RWPE2 (cell line): ENCODE results near the gene FAM43B.

Source experiments
- ATAC-seq: fragments of 200-7000 bp; cut with Tn5 transposase; 3 replicates; pipeline ENCODE4 v1.9.1; 2021; ENCODE audit warnings: low read depth
- DNase-seq: peaks from one replicate; pipeline ENCODE4 v3.0.0-alpha.2; 2020; ENCODE audit warnings: low spot score
- H3K27ac ChIP-seq: fragments of 450-650 bp; 2 replicates; pipeline ENCODE4 v1.5.1; 2017; ENCODE audit warnings: mild to moderate bottlenecking; ENCODE audit not compliant: poor library complexity, severe bottlenecking
- H3K27me3 ChIP-seq: fragments of 250-450 bp; sonication (Bioruptor Pico); 2 replicates; pipeline ENCODE4 v1.5.1; 2021; ENCODE audit warnings: mild to moderate bottlenecking, moderate library complexity; ENCODE audit not compliant: insufficient read depth, poor library complexity, severe bottlenecking
- H3K36me3 ChIP-seq: fragments of 250-450 bp; sonication (Bioruptor Pico); 2 replicates; pipeline ENCODE4 v1.5.1; 2020; ENCODE audit warnings: low read depth, mild to moderate bottlenecking, moderate library complexity
- H3K4me1 ChIP-seq: fragments of 250-450 bp; sonication (Bioruptor Pico); 2 replicates; pipeline ENCODE4 v1.5.1; 2021; ENCODE audit warnings: mild to moderate bottlenecking, moderate library complexity; ENCODE audit not compliant: insufficient read depth, poor library complexity, severe bottlenecking
- H3K4me3 ChIP-seq: fragments of 250-450 bp; sonication (Bioruptor Pico); 2 replicates; pipeline ENCODE4 v1.5.1; 2021; ENCODE audit warnings: mild to moderate bottlenecking, moderate library complexity; ENCODE audit not compliant: severe bottlenecking
- H3K9me3 ChIP-seq: fragments of 250-450 bp; sonication (Bioruptor Pico); 2 replicates; pipeline ENCODE4 v1.5.1; 2021; ENCODE audit warnings: mild to moderate bottlenecking, moderate library complexity; ENCODE audit not compliant: severe bottlenecking
- TF ChIP-seq, protein P1 (sequence below): fragments of 450-650 bp; IDR thresholded peaks from one replicate; pipeline ENCODE4 v1.5.1; 2017; ENCODE audit warnings: mild to moderate bottlenecking, moderate library complexity; ENCODE audit not compliant: poor library complexity, severe bottlenecking

FAM43B gene

DNA sequence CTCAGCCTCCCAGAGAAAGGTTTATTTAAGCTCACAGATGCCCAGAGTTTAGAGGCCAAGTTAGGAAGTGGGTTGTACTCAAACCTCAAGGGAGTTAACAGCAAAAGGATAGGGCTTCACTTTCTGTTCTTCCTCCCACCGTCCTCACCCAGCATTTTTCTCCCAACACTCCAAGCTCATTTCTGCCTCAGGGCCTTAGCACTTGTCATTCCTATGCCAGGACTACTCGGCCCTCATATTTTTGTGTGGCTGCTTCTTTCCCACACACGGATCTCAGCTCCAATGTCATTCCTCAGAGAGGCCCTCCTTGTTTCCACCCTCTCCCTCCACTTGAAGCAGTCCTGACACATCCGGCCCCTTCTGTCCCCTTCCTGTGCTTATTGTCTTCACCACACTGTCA lies 12.9 kb downstream of the FAM43B start:
- DNase-seq, result no peak
- no peak overlapping the region for H3K27ac ChIP-seq
- no peak overlapping the region for H3K4me3 ChIP-seq
- TF ChIP-seq, protein P1, sequence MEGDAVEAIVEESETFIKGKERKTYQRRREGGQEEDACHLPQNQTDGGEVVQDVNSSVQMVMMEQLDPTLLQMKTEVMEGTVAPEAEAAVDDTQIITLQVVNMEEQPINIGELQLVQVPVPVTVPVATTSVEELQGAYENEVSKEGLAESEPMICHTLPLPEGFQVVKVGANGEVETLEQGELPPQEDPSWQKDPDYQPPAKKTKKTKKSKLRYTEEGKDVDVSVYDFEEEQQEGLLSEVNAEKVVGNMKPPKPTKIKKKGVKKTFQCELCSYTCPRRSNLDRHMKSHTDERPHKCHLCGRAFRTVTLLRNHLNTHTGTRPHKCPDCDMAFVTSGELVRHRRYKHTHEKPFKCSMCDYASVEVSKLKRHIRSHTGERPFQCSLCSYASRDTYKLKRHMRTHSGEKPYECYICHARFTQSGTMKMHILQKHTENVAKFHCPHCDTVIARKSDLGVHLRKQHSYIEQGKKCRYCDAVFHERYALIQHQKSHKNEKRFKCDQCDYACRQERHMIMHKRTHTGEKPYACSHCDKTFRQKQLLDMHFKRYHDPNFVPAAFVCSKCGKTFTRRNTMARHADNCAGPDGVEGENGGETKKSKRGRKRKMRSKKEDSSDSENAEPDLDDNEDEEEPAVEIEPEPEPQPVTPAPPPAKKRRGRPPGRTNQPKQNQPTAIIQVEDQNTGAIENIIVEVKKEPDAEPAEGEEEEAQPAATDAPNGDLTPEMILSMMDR, result no peak
- ATAC-seq, result no peak
- no peaks in the 10 kb centered on the region for H3K9me3 ChIP-seq
- no peaks in the 10 kb centered on the region for H3K36me3 ChIP-seq
- no peaks in the 10 kb centered on the region for H3K4me1 ChIP-seq
- no peaks in the 10 kb centered on the region for H3K27me3 ChIP-seq

DNA sequence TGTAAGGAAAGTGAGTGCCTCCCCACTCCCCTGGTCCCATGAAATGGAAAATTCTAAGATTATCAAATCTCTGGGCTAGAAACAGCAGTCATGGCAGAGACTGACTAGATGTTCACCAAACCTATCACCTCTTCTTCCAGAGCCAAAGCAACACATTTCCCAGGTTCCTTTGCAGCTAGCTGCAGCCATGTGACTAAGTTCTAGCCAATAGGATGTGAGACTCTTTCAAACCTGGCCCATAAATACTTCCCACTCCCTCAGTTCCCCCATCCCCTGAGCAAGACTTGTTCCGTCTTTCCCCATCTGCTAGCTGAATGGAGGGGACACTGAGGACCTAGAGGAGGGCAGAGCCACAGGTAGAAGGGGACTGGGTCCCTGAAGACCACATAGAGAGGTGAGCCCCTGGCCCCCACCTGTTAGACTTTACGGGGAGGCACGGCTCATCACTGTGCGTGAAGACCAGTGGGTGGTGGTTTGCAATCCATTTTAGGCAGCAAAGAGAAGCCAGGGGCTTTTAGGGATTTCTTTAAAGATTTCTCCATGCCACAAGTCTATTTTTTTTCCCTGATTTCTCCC lies 17.2 kb downstream of the FAM43B start:
- Histone ChIP-seq H3K4me3 (no peak overlapping the region), H3K9me3 (no peaks in the 10 kb centered on the region), H3K4me1 (no peaks in the 10 kb centered on the region), H3K36me3 (no peaks in the 10 kb centered on the region), H3K27me3 (no peaks in the 10 kb centered on the region), H3K27ac (no peak overlapping the region)
- DNase-seq (no peak), ATAC-seq (no peak)
- TF ChIP-seq, protein P1, result no peak

- no peaks in the 10 kb centered on the region for H3K27me3 ChIP-seq
- peaks cover 7% of the 10 kb centered on the region for H3K4me1 ChIP-seq
- H3K4me3 ChIP-seq, result no peak overlapping the region
- H3K9me3 ChIP-seq, result no peaks in the 10 kb centered on the region
- no peak for DNase-seq
- no peak overlapping the region for H3K27ac ChIP-seq
- no peaks in the 10 kb centered on the region for H3K36me3 ChIP-seq
- ATAC-seq, result no peak
- TF ChIP-seq, protein P1, result no peak
These were observed 19.1 kb downstream of the FAM43B start for GRCh38 chr1:20571427-20571826.

- TF ChIP-seq, protein P1, result no peak
- no peak overlapping the region for H3K27ac ChIP-seq
- H3K9me3 ChIP-seq, result no peaks in the 10 kb centered on the region
- no peak for ATAC-seq
- H3K4me1 ChIP-seq, result peaks cover 18% of the 10 kb centered on the region
- DNase-seq, result no peak
- H3K27me3 ChIP-seq, result no peaks in the 10 kb centered on the region
- no peaks in the 10 kb centered on the region for H3K36me3 ChIP-seq
- no peak overlapping the region for H3K4me3 ChIP-seq
These were observed 21.6 kb downstream of the FAM43B start for GRCh38 chr1:20573987-20574386.

DNA sequence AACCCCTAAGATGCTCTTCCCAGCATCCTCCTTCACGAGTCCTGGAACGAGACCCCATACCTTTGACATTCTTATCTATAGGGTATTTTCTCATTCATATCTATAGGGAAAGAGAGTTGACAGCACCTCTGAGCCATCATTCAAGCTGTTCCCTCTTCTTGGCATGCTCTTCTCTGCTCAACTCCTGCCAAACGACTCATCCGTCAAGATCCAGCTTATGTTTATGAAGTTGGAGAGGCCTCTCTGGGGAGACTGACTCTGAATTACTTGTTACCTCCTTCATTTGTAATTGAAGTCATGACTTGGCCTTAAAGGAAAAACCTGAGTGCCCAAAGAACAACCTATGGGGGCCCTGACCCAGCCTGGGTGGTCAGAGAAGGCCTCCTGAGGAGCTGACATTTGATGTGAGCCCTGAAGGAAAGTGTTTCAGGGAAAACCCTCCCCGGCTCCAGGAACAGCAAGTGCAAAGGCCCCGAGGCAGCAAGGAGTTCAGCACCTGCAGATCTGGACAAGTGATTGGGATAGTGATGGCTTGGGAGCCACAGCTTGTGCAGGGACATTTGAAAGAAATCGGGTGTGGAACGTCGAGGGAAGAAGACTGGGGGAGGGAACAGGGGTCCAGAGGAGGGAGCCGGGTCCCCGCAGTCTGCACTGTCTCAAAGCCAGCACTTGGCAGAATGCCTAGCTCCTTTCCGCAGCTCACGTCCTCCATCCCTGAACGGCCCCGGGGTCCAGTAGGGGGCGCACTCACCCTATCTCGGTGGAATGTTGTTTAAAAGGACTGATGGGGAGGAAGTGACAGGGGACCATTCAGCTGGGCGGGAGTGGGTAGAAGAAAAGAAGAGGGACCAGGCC lies 22.5 kb downstream of the FAM43B start:
- no peaks in the 10 kb centered on the region for H3K9me3 ChIP-seq
- no peak overlapping the region for H3K27ac ChIP-seq
- H3K4me3 ChIP-seq, result no peak overlapping the region
- TF ChIP-seq, protein P1, result peak; percentile 57
- H3K27me3 ChIP-seq, result no peaks in the 10 kb centered on the region
- no peak for DNase-seq
- peaks cover 18% of the 10 kb centered on the region for H3K4me1 ChIP-seq
- ATAC-seq, result peak; percentile 39; the same call in 2 of the 3 replicates
- H3K36me3 ChIP-seq, result no peaks in the 10 kb centered on the region
